Pancreas (tissue), 10 donors: ENCODE data around the gene ANTXR1. TPM values are rescaled to one million over a fixed set of nuclear protein-coding genes. Genes with fewer than 3 reads are reported as not detected.

Experiments used
- ATAC-seq, 4 donors: fragments of 200-7000 bp; cut with Tn5 transposase; one replicate each; pipeline versions ENCODE4 v1.8.0 to v1.9.1; 2020; ENCODE audit warnings: mild to moderate bottlenecking in 4 of 4, moderate library complexity in 4 of 4
- DNase-seq, 6 donors: peaks; one replicate each; pipeline ENCODE4 v3.0.0-alpha.2; 2020
- FAIRE-seq: peaks from 2 replicates; lab custom pipeline; 2012; peaks lifted over from hg19 to GRCh38; lab: Jason Lieb, UNC
- H3K27ac ChIP-seq, 4 donors: fragments of 200-600 bp; sonication (generic); 1 replicate in 3 of 4; 2 replicates in 1 of 4; pipeline versions ENCODE4 v1.5.0 to v1.8.0; 2020
- H3K27me3 ChIP-seq, 4 donors: fragments of 200-600 bp; one replicate each; pipeline ENCODE4 v1.8.0; 2021
- H3K36me3 ChIP-seq, 3 donors: fragments of 200-600 bp; sonication (generic) in 1 of 3; one replicate each; pipeline versions ENCODE4 v1.5.0 to v1.8.0; 2020 to 2021
- H3K4me1 ChIP-seq, 3 donors: fragments of 200-600 bp; one replicate each; pipeline ENCODE4 v1.8.0; 2021
- H3K4me3 ChIP-seq, 4 donors: fragments of 200-600 bp; sonication (generic) in 2 of 4; one replicate each; pipeline versions ENCODE4 v1.5.0 to v1.8.0; 2020 to 2021
- H3K9me3 ChIP-seq, 4 donors: fragments of 200-600 bp; one replicate each; pipeline ENCODE4 v1.8.0; 2021
- CTCF ChIP-seq, 4 donors: fragments of 200-600 bp; sonication (generic) in 3 of 4; IDR thresholded peaks; one replicate each; pipeline versions ENCODE4 v1.5.0 to v1.8.0; 2021; ENCODE audit warnings: antibody characterized with exemption in 4 of 4
- WGBS, 2 donors: extraction: QIAGEN DNeasy Blood & Tissue Kit; methylation state at CpG; one replicate each; pipeline ENCODE4 v1.1.7; 2013; 5-methylcytosine and 5-hydroxymethylcytosine counted together
- intact Hi-C, 3 donors: fragments of 100-400 bp; cut with DNase I; formaldehyde crosslinking; loops; one replicate each; pipeline versions ENCODE4 v1.11.1 to v1.14.2; 2022
- polyA plus RNA-seq, 2 donors: library from polyadenylated mRNA; stranded (reverse); fragments of 200-250 nt; gene quantifications; one replicate each; pipeline ENCODE4 v1.2.3, GENCODE V29; 2013
- total RNA-seq, 6 donors: library from RNA; stranded (reverse); fragmentation: NEBNext Ultra II Directional in 4 of 6; extraction: Animal tissue kit (Norgen Biotek cat#: 25700) in 4 of 6; gene quantifications; one replicate each; pipeline versions ENCODE4 v1.2.1 to v1.2.4, GENCODE V29; 2021 to 2023
- donor health status: healthy with polysubstance abuse.
- donor health status: DM: no; HTN: no; CAD: no; lungs with moderate emphysema.
- donor health status: DM: no; HTN: no; CAD: no.
- donor health status: control.
- donor health status: control.
- donor health status: Bipolar disorder and iron deficiency.
- donor health status: DM: yes; HTN: yes; CAD: no.
- donor health status: DM: no; HTN: no; CAD: no.
- donor health status: DM: no; HTN: no; CAD: no.
- donor health status: DM: yes; HTN: yes; CAD: no.

ANTXR1 gene
- total and polyA plus RNA-seq, 8 donors: 1.7 to 23.4 (median 2.5) TPM

- Histone ChIP-seq H3K36me3 (no peaks in the 10 kb centered on the region), H3K27ac (no peak overlapping the region), H3K27me3 (no peaks in the 10 kb centered on the region), H3K9me3 (no peaks in the 10 kb centered on the region), H3K4me1 (no peaks in the 10 kb centered on the region), H3K4me3 (no peak overlapping the region)
- FAIRE-seq: no peak
- no peak for TF ChIP-seq CTCF (IDR thresholded peaks at IDR 0.05)
- 80 to 85% methylated on average over 4 of the region's 4 CpGs for WGBS, 2 donors
- ATAC-seq: no peak
- intact Hi-C loops: no loop called here
- no peak for DNase-seq
Measured at GRCh38 chr2:69213782-69214181, 200.8 kb downstream of the ANTXR1 start.

- TF ChIP-seq CTCF (IDR thresholded peaks at IDR 0.05): no peak
- Histone ChIP-seq H3K27me3 (no peaks in the 10 kb centered on the region), H3K36me3 (no peaks in the 10 kb centered on the region), H3K27ac (no peak overlapping the region), H3K4me3 (no peak overlapping the region), H3K4me1 (no peaks in the 10 kb centered on the region), H3K9me3 (no peaks in the 10 kb centered on the region)
- 70 to 78% methylated on average over 5 of the region's 5 CpGs for WGBS, 2 donors
- no peak for DNase-seq
- intact Hi-C loops: no loop called here
- ATAC-seq: peak in 3 of 4 donors; percentile 44 to 57 (median 53)
- no peak for FAIRE-seq
Measured at GRCh38 chr2:69214898-69215297, 201.9 kb downstream of the ANTXR1 start.

GRCh38 chr2:69216535-69217332 lies 203.8 kb downstream of the ANTXR1 start:
- TF ChIP-seq CTCF (IDR thresholded peaks at IDR 0.05): no peak
- H3K27ac ChIP-seq: no peak overlapping the region
- DNase-seq (no peak), FAIRE-seq (no peak), ATAC-seq (peak in 2 of 4 donors; percentile 13 to 29)
- 50% methylated on average over 4 of the region's 4 CpGs for WGBS, 2 donors
- H3K27me3 ChIP-seq: no peaks in the 10 kb centered on the region
- H3K4me1 ChIP-seq: no peaks in the 10 kb centered on the region
- H3K36me3 ChIP-seq: no peaks in the 10 kb centered on the region
- intact Hi-C loops: no loop called here
- no peak overlapping the region for H3K4me3 ChIP-seq
- no peaks in the 10 kb centered on the region for H3K9me3 ChIP-seq

- H3K36me3 ChIP-seq: no peaks in the 10 kb centered on the region
- TF ChIP-seq CTCF (IDR thresholded peaks at IDR 0.05): no peak
- H3K9me3 ChIP-seq: no peaks in the 10 kb centered on the region
- WGBS, 2 donors: 76 to 83% methylated on average over 4 of the region's 4 CpGs
- FAIRE-seq: no peak
- DNase-seq: no peak
- no peak overlapping the region for H3K4me3 ChIP-seq
- no peak overlapping the region for H3K27ac ChIP-seq
- no peaks in the 10 kb centered on the region for H3K4me1 ChIP-seq
- no peaks in the 10 kb centered on the region for H3K27me3 ChIP-seq
- intact Hi-C loops: no loop called here
- ATAC-seq: no peak
Measured at GRCh38 chr2:69217333-69218080, 204.5 kb downstream of the ANTXR1 start.
